Thyroid gland (tissue), 4 donors: Measurements from ENCODE around the gene SH2D4B. TPM values are rescaled to one million over a fixed set of nuclear protein-coding genes. Genes with fewer than 3 reads are reported as not detected.
A peak's percentile ranks its signal among the peaks of the same experiment; 100 is the strongest.

Experiments
- DNase-seq, 2 donors: peaks; one replicate each; pipeline ENCODE4 v3.0.0-alpha.2; 2019
- H3K27ac ChIP-seq, 3 donors: fragments of 200-600 bp; sonication (generic); 1 replicate in 2 of 3; 2 replicates in 1 of 3; pipeline ENCODE4 v1.5.1; 2016 to 2019; ENCODE audit warnings: mild to moderate bottlenecking in 1 of 3, moderate library complexity in 1 of 3
- H3K27me3 ChIP-seq: fragments of 200-600 bp; sonication (generic); one replicate; pipeline ENCODE4 v1.5.1; 2019
- H3K36me3 ChIP-seq, 2 donors: fragments of 200-600 bp; sonication (generic); one replicate each; pipeline ENCODE4 v1.5.1; 2016 to 2019
- H3K4me1 ChIP-seq, 2 donors: fragments of 200-600 bp; sonication (generic); one replicate each; pipeline ENCODE4 v1.5.1; 2017 to 2019
- H3K4me3 ChIP-seq, 3 donors: fragments of 200-600 bp; sonication (generic); replicated peaks in 1 of 3; 1 replicate in 2 of 3; 2 replicates in 1 of 3; pipeline ENCODE4 v1.5.1; 2016; ENCODE audit warnings: mild to moderate bottlenecking in 1 of 3
- H3K9me3 ChIP-seq: fragments of 200-600 bp; sonication (generic); one replicate; pipeline ENCODE4 v1.5.1; 2017
- CTCF ChIP-seq, 6 experiments: fragments of 200-600 bp in 3 of 6; fragments of 450-650 bp in 3 of 6; sonication (generic) in 3 of 6; IDR thresholded peaks; one replicate each; pipeline ENCODE4 v1.5.1; 2016 to 2019; ENCODE audit warnings: antibody characterized with exemption in 6 of 6, mild to moderate bottlenecking in 2 of 6, inconsistent platforms in 1 of 6, moderate library complexity in 1 of 6
- POLR2A ChIP-seq, 2 donors: fragments of 450-650 bp; IDR thresholded peaks; one replicate each; pipeline ENCODE4 v1.6.1; 2017; ENCODE audit warnings: antibody characterized with exemption in 2 of 2, mild to moderate bottlenecking in 2 of 2, moderate library complexity in 1 of 2
- WGBS, 2 donors: methylation state at CpG; one replicate each; pipeline ENCODE4 v1.1.5; 2017; 5-methylcytosine and 5-hydroxymethylcytosine counted together
- intact Hi-C: fragments of 100-400 bp; cut with DNase I; formaldehyde crosslinking; loops from one replicate; pipeline ENCODE4 v1.15.1; 2023
- total RNA-seq, 4 donors: library from RNA; depleted of rRNA; stranded (reverse); fragments of >200 nt; gene quantifications; one replicate each; pipeline ENCODE4 v1.2.3, GENCODE V29; 2016

SH2D4B gene
- total RNA-seq, 4 donors from 2014 or later, result 1.1 to 1.6 TPM; not detected in 2

- Histone ChIP-seq H3K27me3 (no peaks in the 10 kb centered on the region), H3K36me3 (peaks cover 58 to 61% of the 10 kb centered on the region in 2 donors), H3K27ac (peak overlapping the region; percentile 74 to 85 (median 83)), H3K4me3 (no peak overlapping the region), H3K9me3 (no peaks in the 10 kb centered on the region), H3K4me1 (peaks cover 17 to 39% of the 10 kb centered on the region in 2 donors)
- intact Hi-C loops, result no loop called here
- no peak for DNase-seq
- WGBS, 2 donors, result 78 to 89% methylated on average over 5 to 6 of the region's 6 CpGs
- no peak for TF ChIP-seq POLR2A (IDR thresholded peaks at IDR 0.05)
- TF ChIP-seq CTCF (IDR thresholded peaks at IDR 0.05), result no peak
These were observed 21.1 kb upstream of the SH2D4B start for GRCh38 chr10:80516506-80517075.

GRCh38 chr10:80517416-80518142 lies 20.1 kb upstream of the SH2D4B start:
- no peaks in the 10 kb centered on the region for H3K27me3 ChIP-seq
- peak; percentile 41 to 48 for DNase-seq
- intact Hi-C loops, result no loop called here
- H3K9me3 ChIP-seq, result no peaks in the 10 kb centered on the region
- peak overlapping the region; percentile 74 to 85 (median 83) for H3K27ac ChIP-seq
- no peak overlapping the region for H3K4me3 ChIP-seq
- WGBS, 2 donors, result 84 to 85% methylated on average over 19 to 20 of the region's 21 CpGs
- TF ChIP-seq CTCF (IDR thresholded peaks at IDR 0.05) (no peak), POLR2A (IDR thresholded peaks at IDR 0.05) (no peak)
- peaks cover 17 to 39% of the 10 kb centered on the region in 2 donors for H3K4me1 ChIP-seq
- H3K36me3 ChIP-seq, result peaks cover 50 to 53% of the 10 kb centered on the region in 2 donors

GRCh38 chr10:80518143-80518806 lies 19.4 kb upstream of the SH2D4B start:
- Histone ChIP-seq H3K9me3 (no peaks in the 10 kb centered on the region), H3K27me3 (no peaks in the 10 kb centered on the region), H3K36me3 (peaks cover 43 to 46% of the 10 kb centered on the region in 2 donors), H3K4me1 (peaks cover 17 to 39% of the 10 kb centered on the region in 2 donors), H3K4me3 (no peak overlapping the region), H3K27ac (peak overlapping the region; percentile 60 to 83 (median 74))
- DNase-seq, result no peak
- TF ChIP-seq CTCF (IDR thresholded peaks at IDR 0.05), result no peak
- TF ChIP-seq POLR2A (IDR thresholded peaks at IDR 0.05), result no peak
- WGBS, 2 donors, result 86 to 94% methylated on average over 9 of the region's 17 CpGs
- intact Hi-C loops, result no loop called here

GRCh38 chr10:80518807-80519360 lies 18.8 kb upstream of the SH2D4B start:
- H3K9me3 ChIP-seq, result no peaks in the 10 kb centered on the region
- H3K36me3 ChIP-seq, result peaks cover 38 to 40% of the 10 kb centered on the region in 2 donors
- TF ChIP-seq CTCF (IDR thresholded peaks at IDR 0.05) (no peak), POLR2A (IDR thresholded peaks at IDR 0.05) (no peak)
- H3K27me3 ChIP-seq, result no peaks in the 10 kb centered on the region
- no peak for DNase-seq
- intact Hi-C loops, result no loop called here
- H3K4me1 ChIP-seq, result peaks cover 17 to 42% of the 10 kb centered on the region in 2 donors
- no peak overlapping the region for H3K4me3 ChIP-seq
- H3K27ac ChIP-seq, result peak overlapping the region in 2 of 3 donors; percentile 74 to 83
- WGBS, 2 donors, result 77 to 83% methylated on average over 7 of the region's 7 CpGs
